Measurements from ENCODE around the gene UBTD1.

Gene UBTD1

DNA sequence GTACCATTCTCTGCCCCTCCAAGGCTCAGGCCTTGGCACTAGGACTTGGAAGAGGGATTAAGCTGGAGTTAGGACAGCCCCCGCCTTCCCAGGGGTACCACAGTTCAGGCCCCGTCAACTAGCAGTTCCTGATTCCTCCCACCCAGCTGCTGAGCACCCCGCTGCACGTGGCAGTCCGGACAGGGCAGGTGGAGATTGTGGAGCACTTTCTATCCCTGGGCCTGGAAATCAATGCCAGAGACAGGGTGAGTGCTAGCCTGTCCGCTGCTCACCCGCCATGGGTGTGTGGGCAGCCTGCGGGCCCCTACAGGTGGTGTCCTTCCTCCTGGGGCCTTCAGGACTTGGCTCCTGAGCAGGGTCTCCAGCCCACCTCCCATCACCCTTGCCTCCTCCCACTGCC is 83.4 kb downstream of the UBTD1 start:
- Histone ChIP-seq H3K9ac (no peak overlapping the region), H3K4me2 (no peak overlapping the region), H3K4me1 (no peaks in the 10 kb centered on the region), H3K9me3 (replicated peaks in 1 of 11) (no peaks in the 10 kb centered on the region), H3K36me3 (no peaks in the 10 kb centered on the region), H3K4me3 (no peak overlapping the region), H4K20me1 (no peaks in the 10 kb centered on the region; a peak in 1 of 22 replicates), H3K27ac (no peak overlapping the region), H3K27me3 (no peaks in the 10 kb centered on the region)
- no peak for TF ChIP-seq Cebpa-rat (IDR thresholded peaks at IDR 0.05)

DNA sequence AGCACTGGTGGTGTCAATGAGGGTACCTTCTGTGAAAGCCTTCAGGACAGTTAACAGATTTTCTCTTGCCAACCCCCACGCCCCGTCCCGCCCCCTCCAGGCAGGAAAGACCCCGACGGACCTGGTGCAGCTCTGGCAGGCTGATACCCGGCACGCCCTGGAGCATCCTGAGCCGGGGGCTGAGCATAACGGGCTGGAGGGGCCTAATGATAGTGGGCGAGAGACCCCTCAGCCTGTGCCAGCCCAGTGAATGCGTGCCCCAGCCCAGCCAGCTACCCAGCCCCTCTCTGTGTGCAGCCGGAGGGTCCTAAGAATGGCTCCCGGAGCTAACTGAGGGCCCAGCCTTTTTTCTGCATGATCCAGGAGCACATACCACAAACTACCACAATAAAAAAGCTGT is 84.8 kb downstream of the UBTD1 start:
- no peak for TF ChIP-seq Cebpa-rat (IDR thresholded peaks at IDR 0.05)
- Histone ChIP-seq H3K9ac (no peak overlapping the region), H4K20me1 (no peaks in the 10 kb centered on the region; a peak in 1 of 22 replicates), H3K27me3 (no peaks in the 10 kb centered on the region), H3K4me3 (no peak overlapping the region), H3K4me1 (no peaks in the 10 kb centered on the region), H3K36me3 (no peaks in the 10 kb centered on the region), H3K27ac (no peak overlapping the region), H3K9me3 (replicated peaks in 1 of 11) (no peaks in the 10 kb centered on the region), H3K4me2 (no peak overlapping the region)

DNA sequence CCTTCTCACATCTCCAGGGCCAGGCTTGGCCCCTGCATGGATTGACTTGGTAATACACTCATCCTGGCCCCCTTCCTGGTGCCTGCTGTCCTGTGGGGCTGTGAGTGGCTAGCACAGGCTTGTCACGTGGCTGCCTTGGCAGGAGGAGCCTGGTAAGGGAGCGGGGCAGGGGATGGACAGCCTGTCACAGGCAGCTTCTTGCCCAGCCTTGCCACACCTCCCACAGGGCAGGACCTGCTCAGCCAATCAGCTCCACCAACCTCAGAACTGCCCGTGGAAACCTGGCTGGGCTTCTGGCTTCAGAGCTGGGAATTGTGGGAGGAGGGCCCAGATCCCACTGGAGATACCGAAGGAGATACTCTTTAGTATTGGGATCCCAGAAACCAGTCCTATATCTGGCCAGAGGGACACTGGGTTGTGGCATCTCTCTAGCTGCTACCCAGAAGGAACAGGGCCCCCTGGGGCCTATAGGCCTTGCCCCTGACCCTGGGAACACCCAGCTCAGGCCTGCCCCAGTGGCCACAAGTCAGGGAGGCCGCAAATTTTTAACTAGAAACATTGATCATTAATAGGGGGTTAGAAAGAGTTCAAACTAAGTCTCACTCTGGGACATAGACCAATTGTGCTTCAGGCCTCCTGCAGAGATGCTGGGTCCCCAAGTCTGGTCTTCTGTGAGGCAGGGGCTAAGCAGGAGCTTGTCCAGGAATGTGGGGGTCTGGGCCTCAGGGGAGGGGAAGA is 85.5 kb downstream of the UBTD1 start, which contains the start of gene HOGA1:
Gene HOGA1, plus strand, starts transcription at position 330 of the 738 bp plus-strand sequence. Its CDS starts 315 bp downstream, at position 645.
- no peaks in the 10 kb centered on the region for H3K27me3 ChIP-seq
- H3K4me2 ChIP-seq, result 0 out of 22 replicates have a peak within 1 kb of the TSS, but pooled peaks of 1 of the 11 experiments have one; percentile 19
- H3K4me3 ChIP-seq, result no peak within 1 kb of the TSS
- no peaks in the 10 kb centered on the region for H3K36me3 ChIP-seq
- H3K9me3 ChIP-seq (replicated peaks in 1 of 11), result no peaks in the 10 kb centered on the region
- H3K4me1 ChIP-seq, result no peaks in the 10 kb centered on the region
- TF ChIP-seq Cebpa-rat (IDR thresholded peaks at IDR 0.05), result no peak
- no peaks in the 10 kb centered on the region; a peak in 1 of 22 replicates for H4K20me1 ChIP-seq
- H3K9ac ChIP-seq, result no peak within 1 kb of the TSS
- H3K27ac ChIP-seq, result no peak within 1 kb of the TSS

DNA sequence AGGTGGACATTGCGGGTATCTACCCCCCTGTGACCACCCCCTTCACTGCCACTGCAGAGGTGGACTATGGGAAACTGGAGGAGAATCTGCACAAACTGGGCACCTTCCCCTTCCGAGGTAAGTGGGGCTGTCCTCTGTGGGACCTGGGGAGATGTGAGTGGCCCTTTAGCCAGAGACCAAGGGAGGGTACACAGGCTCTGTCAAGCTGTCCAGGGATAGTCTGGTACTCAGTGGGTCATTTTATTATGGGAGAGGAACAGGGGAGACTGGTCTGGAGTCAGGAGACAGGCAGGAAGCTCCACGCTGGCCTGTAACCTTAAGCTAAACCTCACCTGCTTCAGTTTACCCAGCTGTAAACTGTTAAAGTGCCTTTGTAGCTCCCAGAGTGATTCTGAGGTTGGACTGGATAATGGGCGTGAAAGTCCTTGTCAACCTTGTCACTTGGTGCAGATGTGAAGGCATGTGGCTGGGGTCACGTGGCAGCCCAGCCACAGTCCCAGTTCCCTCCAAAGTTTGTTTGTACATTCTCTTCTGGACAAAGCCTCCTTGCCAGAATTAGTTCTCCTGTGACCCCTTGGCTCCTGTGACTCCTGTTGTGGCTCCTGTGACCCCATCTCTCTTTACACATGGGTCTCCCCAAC is 86.2 kb downstream of the UBTD1 start:
- H3K27me3 ChIP-seq, result no peaks in the 10 kb centered on the region
- H3K4me1 ChIP-seq, result no peaks in the 10 kb centered on the region
- H3K9me3 ChIP-seq (replicated peaks in 1 of 11), result no peaks in the 10 kb centered on the region
- no peaks in the 10 kb centered on the region; a peak in 1 of 22 replicates for H4K20me1 ChIP-seq
- H3K9ac ChIP-seq, result no peak overlapping the region
- TF ChIP-seq Cebpa-rat (IDR thresholded peaks at IDR 0.05), result no peak
- no peak overlapping the region for H3K4me3 ChIP-seq
- no peaks in the 10 kb centered on the region for H3K36me3 ChIP-seq
- H3K4me2 ChIP-seq, result 0 out of 22 replicates have a peak overlapping the region, but pooled peaks of 1 of the 11 experiments have one; percentile 19
- H3K27ac ChIP-seq, result no peak overlapping the region

DNA sequence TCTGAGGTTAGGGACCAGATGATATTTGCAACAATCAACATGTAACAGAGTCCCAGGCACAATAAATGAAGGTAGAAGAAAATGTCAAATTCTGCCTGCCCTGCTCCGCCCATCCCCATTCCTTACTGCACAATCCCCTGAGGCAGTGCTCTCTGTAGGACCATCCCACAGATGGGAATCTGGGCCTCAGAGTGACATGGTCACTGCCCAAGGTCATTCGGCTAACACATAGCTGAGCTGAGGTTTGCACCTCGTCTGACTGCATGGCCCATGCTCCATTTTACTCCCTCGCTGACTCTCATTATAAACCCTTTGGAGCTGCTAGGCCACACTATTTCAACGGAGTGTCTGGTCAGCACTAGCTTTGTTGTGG is 86.7 kb downstream of the UBTD1 start:
- no peak overlapping the region for H3K4me3 ChIP-seq
- H3K9me3 ChIP-seq (replicated peaks in 1 of 11), result no peaks in the 10 kb centered on the region
- H3K4me1 ChIP-seq, result no peaks in the 10 kb centered on the region
- H3K36me3 ChIP-seq, result no peaks in the 10 kb centered on the region
- no peaks in the 10 kb centered on the region; a peak in 1 of 22 replicates for H4K20me1 ChIP-seq
- H3K27ac ChIP-seq, result no peak overlapping the region
- H3K9ac ChIP-seq, result no peak overlapping the region
- 0 out of 22 replicates have a peak overlapping the region, but pooled peaks of 1 of the 11 experiments have one; percentile 19 for H3K4me2 ChIP-seq
- H3K27me3 ChIP-seq, result no peaks in the 10 kb centered on the region
- TF ChIP-seq Cebpa-rat (IDR thresholded peaks at IDR 0.05), result no peak

DNA sequence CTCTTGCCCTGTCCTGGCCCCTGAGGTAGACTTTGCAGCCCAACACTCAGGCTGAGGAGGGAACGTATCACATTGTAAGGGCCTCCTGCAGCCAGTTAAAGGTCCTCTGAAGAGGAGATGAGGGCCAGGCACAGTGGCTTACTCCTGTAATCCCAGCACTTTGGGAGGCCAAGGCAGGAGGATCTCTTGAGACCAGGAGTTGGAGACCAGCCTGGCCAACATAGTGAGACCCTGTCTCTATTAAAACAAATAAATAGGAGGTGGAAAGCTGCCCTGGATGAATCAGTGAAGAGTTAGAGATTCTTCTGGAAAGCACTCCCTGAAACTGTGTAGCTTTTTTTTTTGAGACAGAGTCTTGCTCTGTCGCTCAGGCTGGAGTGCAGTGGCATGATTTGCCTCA is 88.5 kb downstream of the UBTD1 start:
- no peaks in the 10 kb centered on the region for H4K20me1 ChIP-seq
- H3K27me3 ChIP-seq, result no peaks in the 10 kb centered on the region
- H3K4me2 ChIP-seq, result no peak overlapping the region
- no peak for TF ChIP-seq Cebpa-rat (IDR thresholded peaks at IDR 0.05)
- peaks cover 0 to 12% (median 0%) of the 10 kb centered on the region in 10 experiments; a peak in 3 of 20 replicates for H3K4me1 ChIP-seq
- no peaks in the 10 kb centered on the region for H3K9me3 ChIP-seq (replicated peaks in 1 of 11)
- H3K4me3 ChIP-seq, result no peak overlapping the region
- no peak overlapping the region for H3K9ac ChIP-seq
- no peak overlapping the region for H3K27ac ChIP-seq
- no peaks in the 10 kb centered on the region for H3K36me3 ChIP-seq

DNA sequence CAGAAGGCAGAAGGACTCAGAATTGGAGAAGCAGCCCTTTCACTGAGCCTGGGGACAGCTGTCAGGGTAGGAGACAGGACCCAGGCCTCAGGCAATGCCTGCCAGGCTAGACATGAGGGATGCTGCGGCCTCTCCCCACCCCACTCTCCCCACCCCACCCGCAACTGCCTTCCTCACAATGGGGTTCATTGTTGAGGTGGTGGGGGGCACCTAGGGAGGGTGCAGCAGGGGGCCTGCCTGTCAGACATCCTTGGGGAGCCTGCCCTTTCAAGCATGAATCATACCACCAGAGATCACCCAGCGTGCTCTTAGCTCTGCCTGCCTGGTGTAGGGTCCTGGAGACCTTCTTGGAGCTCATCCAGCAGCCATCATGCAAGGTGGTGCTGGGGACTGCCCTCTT is 90.8 kb downstream of the UBTD1 start, which contains the start of gene C10orf62:
Gene C10orf62, plus strand, starts transcription at position 243 of the 400 bp plus-strand sequence. CDS start 177 bp downstream, outside the sequence.
- TF ChIP-seq Cebpa-rat (IDR thresholded peaks at IDR 0.05), result no peak
- no peaks in the 10 kb centered on the region for H4K20me1 ChIP-seq
- peaks cover 0 to 12% (median 0%) of the 10 kb centered on the region in 10 experiments; a peak in 3 of 20 replicates for H3K4me1 ChIP-seq
- H3K9ac ChIP-seq, result no peak within 1 kb of the TSS
- no peak within 1 kb of the TSS for H3K27ac ChIP-seq
- H3K36me3 ChIP-seq, result no peaks in the 10 kb centered on the region
- no peak within 1 kb of the TSS for H3K4me3 ChIP-seq
- 0 out of 22 replicates have a peak within 1 kb of the TSS, but pooled peaks of 1 of the 11 experiments have one; percentile 1 for H3K4me2 ChIP-seq
- no peaks in the 10 kb centered on the region for H3K9me3 ChIP-seq (replicated peaks in 1 of 11)
- no peaks in the 10 kb centered on the region for H3K27me3 ChIP-seq

DNA sequence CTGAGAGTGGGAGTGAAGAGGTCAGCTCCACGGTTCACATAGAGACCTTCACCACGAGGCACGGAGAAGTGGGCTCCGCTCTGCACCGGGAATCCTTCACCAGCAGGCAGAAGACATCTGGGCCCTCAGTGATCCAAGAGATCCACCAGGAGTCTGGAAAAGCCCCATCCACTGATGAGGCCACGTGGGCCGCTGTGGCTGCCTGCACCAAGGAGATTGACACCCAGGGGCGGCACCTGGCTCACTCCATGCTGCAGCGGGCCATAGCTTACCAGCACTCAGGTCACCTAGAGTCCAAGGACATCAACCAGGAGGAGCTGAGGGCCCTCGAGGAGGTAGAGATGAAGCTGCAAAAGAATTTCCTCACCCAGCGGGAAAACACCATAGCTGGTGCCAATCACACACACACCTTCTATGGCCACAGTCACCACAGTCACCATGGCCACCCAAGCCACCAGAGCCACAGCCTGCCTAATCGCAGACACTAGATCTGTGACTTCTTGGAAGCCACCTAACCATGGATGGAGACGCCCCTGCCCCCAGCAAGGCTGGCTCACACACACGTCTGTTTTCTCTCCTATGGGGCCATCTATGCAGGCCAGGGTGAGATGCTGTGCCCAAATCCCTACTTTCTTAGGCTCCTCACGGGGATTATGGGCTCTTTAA is 91.5 kb downstream of the UBTD1 start:
- Histone ChIP-seq H4K20me1 (no peaks in the 10 kb centered on the region), H3K9me3 (replicated peaks in 1 of 11) (no peaks in the 10 kb centered on the region), H3K9ac (no peak overlapping the region), H3K4me3 (no peak overlapping the region), H3K27ac (no peak overlapping the region), H3K4me2 (0 out of 22 replicates have a peak overlapping the region, but pooled peaks of 1 of the 11 experiments have one; percentile 1), H3K36me3 (no peaks in the 10 kb centered on the region), H3K27me3 (no peaks in the 10 kb centered on the region), H3K4me1 (peaks cover 0 to 12% (median 0%) of the 10 kb centered on the region in 10 experiments; a peak in 3 of 20 replicates)
- no peak for TF ChIP-seq Cebpa-rat (IDR thresholded peaks at IDR 0.05)
